Measurements from ENCODE around the gene ZNF500. TPM values are rescaled to one million over a fixed set of nuclear protein-coding genes. Genes with fewer than 3 reads are reported as not detected.

The ZNF500 gene
- total RNA-seq, 4 donors from 2014 or later = 3.8 to 11.7 (median 8.2) TPM

DNA sequence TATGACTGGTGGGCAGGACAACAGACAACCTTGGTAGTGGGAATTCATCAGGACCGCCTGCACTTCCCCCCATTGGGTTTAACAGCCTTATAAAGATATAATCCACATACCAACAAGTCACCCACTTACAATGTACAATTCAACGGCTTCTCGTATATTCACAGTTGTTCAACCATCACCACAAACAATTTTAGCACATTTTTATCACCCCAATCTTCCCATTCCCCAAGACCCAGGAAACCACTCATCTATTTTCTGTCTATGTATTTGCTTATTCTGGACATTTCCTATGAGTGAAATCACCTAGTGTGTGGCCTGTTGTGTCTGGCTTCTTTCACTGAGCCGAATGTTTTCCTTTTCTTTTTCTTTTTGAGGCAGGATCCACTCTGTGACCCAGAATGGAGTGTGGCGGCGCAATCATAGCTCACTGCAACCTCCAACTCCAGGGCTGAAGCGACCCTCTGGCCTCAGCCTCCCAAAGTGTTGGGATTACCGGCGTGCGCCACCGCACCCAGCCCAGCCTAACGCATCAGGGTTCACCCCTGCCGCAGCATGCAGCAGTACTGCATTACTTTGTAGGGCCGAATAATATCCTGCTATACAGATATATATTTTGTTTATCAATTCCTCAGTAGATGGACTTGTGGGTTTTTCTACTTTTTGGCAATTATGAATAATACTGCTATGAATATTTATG lies 43.7 kb downstream of the ZNF500 start:
- TF ChIP-seq, protein P1, sequence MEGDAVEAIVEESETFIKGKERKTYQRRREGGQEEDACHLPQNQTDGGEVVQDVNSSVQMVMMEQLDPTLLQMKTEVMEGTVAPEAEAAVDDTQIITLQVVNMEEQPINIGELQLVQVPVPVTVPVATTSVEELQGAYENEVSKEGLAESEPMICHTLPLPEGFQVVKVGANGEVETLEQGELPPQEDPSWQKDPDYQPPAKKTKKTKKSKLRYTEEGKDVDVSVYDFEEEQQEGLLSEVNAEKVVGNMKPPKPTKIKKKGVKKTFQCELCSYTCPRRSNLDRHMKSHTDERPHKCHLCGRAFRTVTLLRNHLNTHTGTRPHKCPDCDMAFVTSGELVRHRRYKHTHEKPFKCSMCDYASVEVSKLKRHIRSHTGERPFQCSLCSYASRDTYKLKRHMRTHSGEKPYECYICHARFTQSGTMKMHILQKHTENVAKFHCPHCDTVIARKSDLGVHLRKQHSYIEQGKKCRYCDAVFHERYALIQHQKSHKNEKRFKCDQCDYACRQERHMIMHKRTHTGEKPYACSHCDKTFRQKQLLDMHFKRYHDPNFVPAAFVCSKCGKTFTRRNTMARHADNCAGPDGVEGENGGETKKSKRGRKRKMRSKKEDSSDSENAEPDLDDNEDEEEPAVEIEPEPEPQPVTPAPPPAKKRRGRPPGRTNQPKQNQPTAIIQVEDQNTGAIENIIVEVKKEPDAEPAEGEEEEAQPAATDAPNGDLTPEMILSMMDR (IDR thresholded peaks at IDR 0.05; ENCODE audit: low read depth) = no peak

DNA sequence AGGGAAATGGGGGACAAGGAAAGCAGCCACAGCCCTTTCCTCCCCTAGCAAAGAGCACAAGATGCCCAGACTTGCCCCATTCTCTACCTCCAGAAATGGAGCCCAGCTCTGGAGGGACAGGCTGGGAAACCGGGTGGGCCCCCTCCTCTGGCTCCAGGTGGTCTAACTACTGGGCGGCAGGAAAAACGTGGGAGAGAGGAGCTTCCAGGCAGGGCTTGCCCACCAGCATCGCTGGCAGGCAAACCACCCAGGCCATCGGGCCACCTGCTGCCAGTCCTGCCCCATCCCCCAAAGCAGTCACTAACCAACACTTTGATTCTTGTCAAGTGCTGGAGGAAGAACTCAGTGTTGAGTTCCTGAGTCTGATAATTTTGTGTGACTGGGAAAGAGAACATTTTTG lies 48.5 kb downstream of the ZNF500 start:
- TF ChIP-seq, protein P1 (IDR thresholded peaks at IDR 0.05; ENCODE audit: low read depth) = no peak

DNA sequence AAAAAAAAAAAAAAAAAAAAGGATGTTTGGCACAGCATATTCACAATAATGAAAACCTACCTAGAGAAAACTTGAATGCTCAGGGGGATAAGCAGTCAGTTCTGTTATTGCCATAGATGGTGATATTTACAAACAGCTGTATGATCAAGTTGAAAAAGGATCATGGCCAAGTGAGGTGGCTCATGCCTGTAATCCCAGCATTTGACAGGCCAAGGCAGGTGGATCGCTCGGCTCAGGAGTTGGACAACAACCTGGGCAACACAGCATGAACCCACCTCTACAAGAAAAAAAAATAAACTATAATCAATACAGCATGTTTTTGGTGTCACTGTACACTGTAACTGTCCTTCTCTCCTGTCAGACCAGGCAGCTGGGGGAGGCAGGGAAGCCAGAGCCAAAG lies 52.0 kb downstream of the ZNF500 start:
- TF ChIP-seq, protein P1 (IDR thresholded peaks at IDR 0.05; ENCODE audit: low read depth) = no peak

DNA sequence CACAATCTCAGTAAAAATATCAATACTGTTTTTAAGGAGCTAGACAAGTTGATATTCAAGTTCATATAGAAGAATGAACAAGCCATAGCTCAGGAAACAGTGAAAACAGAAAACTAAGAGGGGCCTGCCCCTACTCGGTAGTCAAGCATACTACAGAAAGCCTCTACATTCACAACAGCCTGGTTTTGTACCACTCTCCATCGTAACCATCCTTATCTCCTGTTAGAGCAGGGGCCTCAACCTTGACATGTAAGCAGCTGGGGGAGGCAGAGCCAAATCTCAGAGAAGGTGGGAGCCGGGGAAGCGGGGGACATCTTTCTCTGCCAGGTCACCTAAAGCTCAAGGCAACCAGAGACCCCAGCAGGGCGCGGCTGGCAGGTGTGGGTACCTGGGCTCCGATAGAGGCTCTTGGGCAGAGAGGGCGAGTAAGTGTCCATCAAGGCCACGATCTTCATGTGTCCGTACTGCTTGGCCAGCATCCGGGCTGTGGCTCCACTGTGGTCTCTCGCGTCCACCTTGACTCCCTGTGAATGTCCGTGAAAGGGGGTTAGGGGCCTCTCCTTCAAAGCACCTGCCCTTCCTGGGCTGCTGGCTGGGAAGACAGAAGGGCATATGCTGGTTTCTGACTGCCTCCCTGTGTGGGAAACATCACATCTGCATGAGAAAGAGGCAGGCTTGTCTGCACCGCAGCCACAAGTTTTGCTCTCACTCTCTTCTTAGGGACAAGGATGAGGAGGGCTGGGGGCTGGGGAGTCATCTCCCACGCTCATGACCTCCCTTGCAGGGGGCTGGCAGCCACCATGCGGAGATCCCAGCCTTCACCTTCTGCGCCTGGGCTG lies 53.1 kb downstream of the ZNF500 start:
- TF ChIP-seq, protein P1 (IDR thresholded peaks at IDR 0.05; ENCODE audit: low read depth) = no peak

DNA sequence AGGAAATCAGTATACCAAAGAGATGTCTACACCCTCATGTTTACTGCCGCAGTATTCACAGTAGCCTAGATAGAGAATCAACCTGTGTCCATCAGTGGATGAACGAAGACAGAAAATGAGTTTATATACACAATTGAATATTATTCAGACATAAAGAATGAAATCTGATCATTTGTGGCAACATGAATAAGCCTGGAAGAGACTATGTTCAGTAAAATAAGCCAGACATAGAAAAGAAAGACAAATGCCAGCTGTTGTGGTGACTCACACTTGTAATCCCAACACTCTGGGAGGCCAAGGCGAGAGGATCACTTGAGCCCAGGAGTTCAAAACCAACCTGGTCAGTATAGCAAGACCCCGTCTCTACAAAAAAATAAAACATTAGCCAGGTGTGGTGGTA lies 57.5 kb downstream of the ZNF500 start:
- TF ChIP-seq, protein P1 (IDR thresholded peaks at IDR 0.05; ENCODE audit: low read depth) = no peak

DNA sequence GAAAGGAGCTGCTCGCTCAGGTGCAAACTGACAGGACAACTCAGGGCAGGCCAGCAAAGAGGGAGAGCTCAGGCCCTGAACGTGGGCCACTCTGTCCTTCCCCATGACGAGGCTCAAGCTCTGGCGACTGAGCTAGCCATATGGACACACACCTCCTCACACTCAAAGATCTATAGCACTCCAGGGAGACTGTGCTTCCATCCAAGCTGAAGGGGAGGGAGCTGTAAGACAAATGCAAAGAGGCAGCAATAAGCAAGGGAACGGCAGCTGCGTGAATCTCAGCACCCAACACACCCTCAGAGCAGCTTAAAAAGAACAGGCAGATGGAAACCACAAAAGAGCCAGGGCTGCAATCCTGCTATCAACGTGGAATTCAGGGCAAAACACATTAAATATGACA lies 60.1 kb downstream of the ZNF500 start:
- TF ChIP-seq, protein P1 (IDR thresholded peaks at IDR 0.05; ENCODE audit: low read depth) = no peak

DNA sequence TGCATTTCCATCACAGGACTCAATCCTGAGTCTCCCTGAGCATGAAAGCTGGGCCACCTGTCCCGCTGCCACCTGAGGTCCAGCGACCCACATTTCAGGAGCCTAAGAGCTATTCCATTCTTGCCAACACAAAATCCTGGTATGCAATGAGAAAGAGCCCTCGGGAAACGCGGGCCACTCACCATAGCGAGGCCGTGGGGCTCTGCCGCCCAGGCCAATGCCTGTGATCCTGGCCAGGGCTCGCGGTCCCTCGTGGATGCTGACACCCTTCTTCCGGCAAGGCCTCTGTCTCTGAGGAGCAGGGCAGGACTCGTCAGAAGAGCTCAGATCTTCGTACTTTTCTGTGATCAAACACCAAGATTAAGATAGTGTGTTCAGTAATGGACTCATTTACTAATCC lies 62.0 kb downstream of the ZNF500 start:
- TF ChIP-seq, protein P1 (IDR thresholded peaks at IDR 0.05; ENCODE audit: low read depth) = no peak
